Fibroblast of skin of left quadriceps (primary cell): ENCODE results near the gene ACYP1.

Experiments used
- DNase-seq, 2 experiments: peaks; one replicate each; pipeline ENCODE4 v3.0.0-alpha.2; 2013; ENCODE audit warnings: low read depth in 2 of 2

ACYP1 gene

GRCh38 chr14:75063491-75064204 lies at the start of gene ACYP1:
ACYP1 (minus strand) TSS chr14:75064024; CDS start chr14:75063553, 471 bp downstream.
- peak; percentile 68 to 75 for DNase-seq

DNA sequence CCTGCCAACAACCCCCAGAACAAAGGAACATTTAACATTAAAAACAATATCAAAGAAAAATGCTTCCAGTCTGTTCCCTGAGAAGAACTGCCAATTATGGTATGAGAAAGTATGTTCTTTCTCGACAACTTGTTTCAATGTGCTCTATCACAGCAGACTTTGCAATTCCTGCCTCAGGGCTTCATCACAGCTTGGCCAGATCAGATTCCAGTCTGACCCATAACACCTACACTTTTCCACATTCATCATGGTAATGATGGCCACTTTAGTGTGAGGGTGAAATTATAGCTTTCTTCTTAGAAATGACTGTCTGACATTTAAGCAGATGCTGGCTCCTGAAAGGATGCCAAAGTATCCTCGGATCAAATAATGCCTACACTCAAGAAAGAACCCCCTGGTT lies 46.1 kb upstream of the ACYP1 start:
- no peak for DNase-seq

DNA sequence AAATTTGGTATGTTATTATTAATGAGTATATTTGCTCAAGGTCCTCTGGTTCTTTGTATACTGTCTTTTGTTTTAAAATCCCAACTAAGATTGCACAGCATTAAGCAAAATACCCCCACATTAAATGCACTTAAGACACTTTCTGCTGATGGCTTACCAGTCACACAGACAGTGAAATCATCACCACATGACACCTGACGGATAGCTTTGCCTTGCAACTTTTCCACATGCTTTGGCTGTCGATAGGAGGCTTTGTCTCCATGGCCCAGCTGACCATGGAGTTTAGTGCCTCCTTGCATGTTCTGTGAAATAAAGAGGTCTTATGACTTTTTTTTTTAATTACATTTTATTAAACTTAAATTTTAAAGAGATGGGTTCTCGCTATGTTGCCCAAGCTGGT lies 43.4 kb upstream of the ACYP1 start:
- DNase-seq, result no peak

GRCh38 chr14:75101491-75101890 lies 37.7 kb upstream of the ACYP1 start:
- no peak for DNase-seq

DNA sequence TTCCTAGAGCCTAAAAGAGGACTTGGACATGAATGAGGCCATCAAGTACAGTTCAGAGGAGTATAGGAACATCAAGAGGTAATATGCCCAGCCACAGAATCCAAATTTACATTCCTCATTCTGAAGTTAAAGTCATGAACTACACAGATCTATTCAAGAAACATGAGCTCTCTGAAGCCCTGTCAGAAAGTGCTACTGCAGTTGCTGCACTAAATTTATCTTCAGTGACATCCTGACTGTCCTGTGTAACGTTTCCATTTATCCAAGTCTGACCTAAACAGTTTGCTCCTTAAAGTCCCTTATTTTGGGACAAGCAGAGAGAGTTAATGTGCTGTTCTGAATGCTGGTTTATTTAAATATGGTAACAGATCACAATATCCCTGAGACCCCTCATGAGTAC lies 34.9 kb upstream of the ACYP1 start:
- no peak for DNase-seq

DNA sequence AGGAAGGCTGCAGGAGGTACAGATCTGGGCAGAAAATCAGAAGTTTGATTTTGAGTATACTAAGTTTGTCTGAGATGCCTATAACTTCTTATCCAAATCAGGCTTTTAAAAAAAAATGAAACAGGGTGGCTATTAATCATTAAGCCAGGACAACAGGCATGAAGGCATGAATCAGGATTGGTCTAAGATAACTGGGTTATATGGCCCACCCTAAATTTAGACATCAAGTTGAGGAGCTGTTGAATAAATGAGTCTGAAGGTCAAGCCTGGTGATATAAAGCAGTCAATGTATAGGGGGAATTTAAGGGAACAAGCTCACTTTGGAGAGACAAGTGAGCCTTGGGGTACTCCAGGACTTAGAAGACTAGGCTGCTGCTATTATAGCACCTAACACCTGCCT lies 34.4 kb upstream of the ACYP1 start:
- no peak for DNase-seq

DNA sequence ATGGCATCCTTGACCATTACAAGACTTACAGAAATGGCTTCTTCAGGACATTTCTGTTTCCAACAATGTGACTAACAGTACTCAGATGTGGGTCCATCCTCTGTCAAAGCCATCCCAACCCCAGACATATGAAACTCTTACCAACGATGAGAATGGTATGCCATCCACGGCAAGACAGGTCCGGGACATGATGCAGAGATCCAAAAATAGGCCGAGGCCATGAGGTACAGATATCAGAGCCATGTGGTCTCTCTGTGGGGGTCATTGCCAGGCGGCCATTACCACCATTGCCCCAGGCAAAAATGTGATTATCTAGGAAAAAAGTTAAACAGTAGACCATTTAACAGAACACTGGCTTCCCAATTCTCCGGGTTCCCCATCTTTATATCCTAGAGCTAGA lies 33.1 kb upstream of the ACYP1 start:
- no peak for DNase-seq

- no peak for DNase-seq
These were observed 31.9 kb upstream of the ACYP1 start for GRCh38 chr14:75095690-75096089.

DNA sequence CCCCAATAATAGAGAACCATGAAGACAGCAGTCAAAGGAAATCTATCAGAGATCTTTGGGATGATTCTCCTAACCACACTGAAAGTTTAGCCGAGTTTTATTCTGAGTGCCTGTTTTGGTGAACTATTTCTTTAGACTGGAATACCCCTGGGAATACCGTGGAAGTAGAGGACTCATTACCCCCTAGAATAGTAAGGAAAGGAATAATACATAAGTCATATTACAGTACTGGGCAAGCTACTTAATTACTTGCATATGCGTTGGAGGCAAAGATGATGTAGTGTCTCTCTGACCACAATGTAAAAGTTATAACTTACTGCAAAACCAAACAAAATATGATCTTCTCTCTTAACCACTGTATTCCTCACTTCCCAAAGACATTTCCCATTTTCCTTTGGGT lies 31.1 kb upstream of the ACYP1 start:
- peak; percentile 62 to 64 for DNase-seq

GRCh38 chr14:75092698-75093097 lies 28.9 kb upstream of the ACYP1 start:
- no peak for DNase-seq

DNA sequence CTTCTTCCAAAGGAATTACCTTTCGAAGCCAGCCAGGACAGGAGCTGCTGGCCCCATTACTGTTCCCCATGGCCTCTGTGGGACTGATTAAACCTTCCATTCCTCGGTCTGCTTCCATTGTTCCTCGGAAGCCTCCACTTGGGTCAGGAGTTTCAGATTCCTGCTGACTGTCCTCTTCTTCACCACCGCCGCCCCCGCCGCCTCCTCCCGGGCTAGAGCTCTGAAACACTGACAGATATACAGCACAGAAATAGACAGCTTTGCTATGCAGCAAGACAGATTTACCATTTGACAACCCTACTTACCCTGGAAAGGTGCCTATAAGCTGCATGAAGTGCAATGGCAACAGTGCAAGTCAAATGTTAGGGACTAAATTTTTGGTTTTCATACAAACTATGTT lies 27.4 kb upstream of the ACYP1 start:
- no peak for DNase-seq

DNA sequence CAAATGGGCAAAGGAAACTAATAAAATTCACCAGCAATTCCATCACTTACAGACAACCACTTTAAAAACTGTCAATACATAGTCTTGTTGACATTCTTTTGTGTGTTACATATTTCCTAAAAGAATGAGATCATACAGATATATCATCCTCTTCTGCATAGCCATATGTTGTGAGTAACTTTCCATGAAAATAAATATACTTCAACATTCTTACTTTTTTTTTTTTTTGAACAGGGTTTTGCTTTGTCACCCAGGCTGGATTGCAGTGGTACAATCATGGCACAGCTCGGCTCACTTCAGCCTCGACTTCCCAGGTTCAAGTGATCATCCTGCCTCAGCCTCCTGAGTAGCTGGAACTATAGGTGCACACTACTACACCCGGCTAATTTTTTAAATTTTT lies 26.5 kb upstream of the ACYP1 start:
- DNase-seq, result no peak

- peak in 1 of 2 experiments; percentile 36 for DNase-seq
These were observed 24.9 kb upstream of the ACYP1 start for GRCh38 chr14:75088566-75089373.

- DNase-seq, result no peak
These were observed 24.3 kb upstream of the ACYP1 start for GRCh38 chr14:75088153-75088552.

GRCh38 chr14:75084513-75084912 lies 20.7 kb upstream of the ACYP1 start:
- no peak for DNase-seq

GRCh38 chr14:75083271-75083670 lies 19.4 kb upstream of the ACYP1 start:
- DNase-seq, result no peak

DNA sequence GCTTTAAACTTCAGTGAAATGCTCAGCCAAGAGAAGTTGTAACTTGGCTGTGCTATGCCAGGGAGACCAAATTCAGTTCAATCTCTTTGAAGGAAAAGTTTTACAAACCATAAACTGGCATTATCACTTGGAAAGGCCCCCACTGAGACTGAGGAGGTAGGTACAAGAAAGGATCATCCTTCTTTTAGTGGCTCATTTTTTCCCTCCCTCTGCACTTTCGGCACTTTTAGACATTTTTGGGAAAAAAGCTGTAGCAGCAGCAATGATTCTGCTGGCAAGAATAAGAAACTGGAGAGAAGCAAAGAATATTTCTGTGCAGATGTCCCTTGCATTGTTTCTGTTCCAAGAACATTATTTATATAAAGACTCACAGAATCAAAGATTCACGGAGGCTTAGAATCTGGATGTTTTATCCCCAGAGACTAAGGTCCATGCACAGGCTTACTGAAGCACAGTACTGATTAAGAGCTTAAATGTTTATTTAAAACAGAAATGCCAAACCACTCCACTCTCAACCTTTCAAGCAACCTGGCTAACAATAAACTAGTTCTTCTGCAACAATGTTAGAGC lies 17.9 kb upstream of the ACYP1 start:
- DNase-seq, result no peak

DNA sequence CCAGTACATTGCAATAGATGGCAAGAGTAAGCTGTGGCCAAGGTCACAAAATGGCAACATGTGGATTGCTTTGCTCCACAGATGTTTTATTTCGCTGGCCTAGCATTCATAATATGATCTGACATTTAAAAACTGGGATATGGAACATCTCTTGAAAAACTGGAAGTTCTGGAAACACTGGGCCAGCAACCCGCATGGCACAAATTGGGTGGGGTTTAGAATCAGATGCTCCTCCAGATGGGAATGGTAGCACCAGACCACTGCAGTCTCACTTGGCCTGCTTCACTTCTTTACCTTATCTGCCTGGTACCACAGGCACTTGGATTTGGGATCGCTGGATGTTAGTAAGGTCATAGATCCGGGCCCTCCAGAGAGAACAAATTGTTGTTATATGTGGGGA lies 15.7 kb upstream of the ACYP1 start:
- no peak for DNase-seq

DNA sequence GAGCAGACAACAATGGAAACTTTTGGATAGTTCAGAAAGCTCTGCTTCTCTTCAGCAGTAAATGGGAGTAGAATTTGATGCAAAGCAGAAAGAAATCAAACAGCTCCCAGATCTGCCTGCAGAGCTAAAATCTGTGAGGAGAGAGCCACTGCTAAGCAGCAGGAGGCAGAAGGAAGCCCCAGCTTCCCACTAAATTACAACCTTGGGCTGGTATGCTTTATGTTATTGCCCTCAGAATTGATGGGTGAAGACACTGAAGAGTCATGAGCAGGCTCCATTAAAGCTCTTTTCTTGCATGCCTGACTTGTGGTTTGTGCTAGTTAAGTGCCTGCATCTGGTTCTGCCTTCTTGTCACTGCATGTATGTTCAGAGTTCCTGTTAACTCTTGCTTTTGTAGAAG lies 14.0 kb upstream of the ACYP1 start:
- no peak for DNase-seq

- DNase-seq, result no peak
These were observed 6.6 kb upstream of the ACYP1 start for GRCh38 chr14:75070383-75070782.

DNA sequence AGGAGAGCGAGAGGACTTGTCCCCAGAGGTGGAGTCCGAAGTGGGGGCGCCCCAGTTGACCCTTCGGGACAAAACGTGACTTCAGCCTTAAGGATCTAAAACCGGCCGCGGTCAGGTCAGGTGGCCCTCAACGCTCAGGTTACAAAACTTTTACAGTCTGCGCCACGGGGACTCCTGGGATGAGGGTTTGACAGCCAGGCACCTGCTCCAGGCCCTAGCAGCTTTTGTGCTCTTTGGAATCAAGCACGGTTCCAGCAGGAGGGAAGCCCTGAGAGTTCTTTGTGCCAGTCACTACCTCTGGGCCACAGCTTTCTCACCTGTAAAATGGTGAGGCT lies 6.0 kb upstream of the ACYP1 start:
- no peak for DNase-seq

DNA sequence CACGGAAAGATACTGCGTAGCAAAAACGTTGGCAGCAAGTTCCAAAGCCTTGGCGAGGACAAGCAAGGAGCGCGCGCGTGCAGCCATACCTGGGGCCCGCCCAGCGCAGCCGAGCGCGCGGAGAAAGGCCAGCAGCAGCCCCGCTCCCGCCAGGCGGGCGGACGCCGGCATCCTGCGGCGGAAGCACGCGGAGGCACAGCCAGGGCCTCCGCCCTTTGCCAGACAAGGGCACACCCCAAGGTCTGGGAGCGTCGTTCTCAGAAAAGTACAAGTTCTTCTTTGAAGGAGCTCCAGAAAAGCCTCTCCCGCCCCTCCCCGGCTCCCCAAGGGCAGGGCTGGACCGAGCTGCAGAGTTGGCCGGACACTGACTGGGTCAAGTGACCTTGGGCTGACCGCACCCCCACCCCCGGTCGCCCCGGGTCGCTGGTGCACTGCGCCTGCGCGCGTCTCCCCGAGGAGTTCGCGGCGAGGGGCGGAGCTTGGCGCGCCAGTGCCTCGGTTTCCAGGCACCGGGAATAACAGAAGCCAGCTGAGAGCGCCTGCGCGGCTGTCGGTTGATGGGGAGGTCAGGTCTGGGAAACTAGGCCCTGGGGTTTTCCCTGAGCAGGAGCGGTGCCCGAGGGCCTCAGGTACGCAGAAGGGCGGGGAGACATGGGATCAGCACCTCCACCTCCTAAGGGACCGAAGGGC lies 5.4 kb upstream of the ACYP1 start, which contains the start of gene ZC2HC1C:
Gene ZC2HC1C, plus strand, starts transcription at position 521 of the 690 bp plus-strand sequence. CDS start 933 bp downstream, outside the sequence.
- peak in 1 of 2 experiments; percentile 45 for DNase-seq
